Effector memory CD4-positive, alpha-beta T cell (primary cell): Measurements from ENCODE around the gene PRKAR2B.

ENCODE experiments used
- DNase-seq, 3 donors: peaks; one replicate each; pipeline ENCODE4 v3.0.0-alpha.2; 2020
- H3K27ac ChIP-seq: 2 replicates; pipeline ENCODE4 v1.7.0; 2013; ENCODE audit warnings: mild to moderate bottlenecking, low read length, moderate library complexity; ENCODE audit not compliant: insufficient read depth, poor library complexity, severe bottlenecking
- H3K27me3 ChIP-seq: replicated peaks from 2 replicates; pipeline ENCODE4 v1.7.0; 2013; ENCODE audit warnings: mild to moderate bottlenecking, low read length; ENCODE audit not compliant: insufficient read depth, control insufficient read depth, poor library complexity, severe bottlenecking
- H3K36me3 ChIP-seq: 2 replicates; pipeline ENCODE4 v1.7.0; 2013; ENCODE audit warnings: mild to moderate bottlenecking, low read length, moderate library complexity; ENCODE audit not compliant: control insufficient read depth, insufficient read depth
- H3K4me1 ChIP-seq: 2 replicates; pipeline ENCODE4 v1.7.0; 2013; ENCODE audit warnings: low read length, mild to moderate bottlenecking; ENCODE audit not compliant: control insufficient read depth, insufficient read depth, poor library complexity, severe bottlenecking
- H3K4me3 ChIP-seq: 2 replicates; pipeline ENCODE4 v1.7.0; 2013; ENCODE audit warnings: low read length, low read depth, mild to moderate bottlenecking; ENCODE audit not compliant: insufficient read depth, poor library complexity, severe bottlenecking
- H3K9me3 ChIP-seq: 2 replicates; pipeline ENCODE4 v1.7.0; 2013; ENCODE audit warnings: mild to moderate bottlenecking, low read length, moderate library complexity; ENCODE audit not compliant: control insufficient read depth

PRKAR2B gene

GRCh38 chr7:107172276-107173032 lies 127.9 kb downstream of the PRKAR2B start:
- no peak overlapping the region for H3K27ac ChIP-seq
- H3K9me3 ChIP-seq = no peaks in the 10 kb centered on the region
- no peak for DNase-seq
- H3K27me3 ChIP-seq = no peaks in the 10 kb centered on the region
- peaks cover 12% of the 10 kb centered on the region for H3K4me1 ChIP-seq
- peaks cover 9% of the 10 kb centered on the region for H3K36me3 ChIP-seq
- H3K4me3 ChIP-seq = no peak overlapping the region

GRCh38 chr7:107173191-107173590 lies 128.7 kb downstream of the PRKAR2B start:
- H3K4me3 ChIP-seq = no peak overlapping the region
- no peaks in the 10 kb centered on the region for H3K27me3 ChIP-seq
- DNase-seq = no peak
- peaks cover 9% of the 10 kb centered on the region for H3K36me3 ChIP-seq
- H3K27ac ChIP-seq = no peak overlapping the region
- no peaks in the 10 kb centered on the region for H3K9me3 ChIP-seq
- H3K4me1 ChIP-seq = peaks cover 12% of the 10 kb centered on the region

GRCh38 chr7:107173691-107174406 lies 129.3 kb downstream of the PRKAR2B start:
- no peak for DNase-seq
- Histone ChIP-seq H3K4me3 (no peak overlapping the region), H3K27ac (no peak overlapping the region)

DNA sequence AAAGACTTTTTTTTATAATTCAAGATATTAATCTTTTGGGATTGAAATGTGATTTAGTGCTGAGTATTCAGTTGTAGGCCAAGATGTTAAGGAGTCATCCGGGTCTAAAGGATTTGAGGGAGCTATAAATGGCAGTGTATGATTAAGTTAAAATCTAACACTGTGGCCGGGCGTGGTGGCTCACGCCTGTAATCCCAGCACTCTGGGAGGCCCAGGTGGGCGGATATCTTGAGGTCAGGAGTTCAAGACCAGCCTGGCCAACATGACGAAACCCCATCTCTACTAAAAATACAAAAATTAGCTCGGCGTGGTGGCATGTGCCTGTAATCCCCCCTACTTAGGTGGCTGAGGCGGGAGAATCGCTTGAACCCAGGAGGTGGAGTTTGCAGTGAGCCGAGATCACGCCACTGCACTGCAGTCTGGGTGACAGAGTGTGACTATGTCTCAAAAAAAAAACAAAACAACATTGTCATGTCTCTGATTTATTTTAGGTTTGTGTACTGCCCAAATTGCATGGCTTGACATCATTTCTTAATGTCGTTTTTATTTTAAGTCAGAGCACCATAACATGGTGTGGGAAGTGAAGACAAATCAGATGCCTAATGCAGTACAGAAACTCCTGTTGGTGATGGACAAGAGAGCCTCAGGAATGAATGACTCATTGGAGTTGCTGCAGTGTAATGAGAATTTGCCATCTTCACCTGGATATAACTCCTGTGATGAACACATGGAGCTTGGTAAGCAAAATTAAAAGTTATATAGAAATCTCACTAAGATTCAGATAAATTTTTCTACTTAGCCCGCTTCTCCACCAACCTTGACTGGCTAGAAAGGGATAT lies 135.0 kb downstream of the PRKAR2B start:
- peaks cover 48% of the 10 kb centered on the region for H3K36me3 ChIP-seq
- DNase-seq = no peak
- H3K4me1 ChIP-seq = peaks cover 6% of the 10 kb centered on the region
- H3K4me3 ChIP-seq = no peak overlapping the region
- no peak overlapping the region for H3K27ac ChIP-seq
- H3K27me3 ChIP-seq = no peaks in the 10 kb centered on the region
- no peaks in the 10 kb centered on the region for H3K9me3 ChIP-seq

More at GRCh38 chr7:107173691-107174406, 129.3 kb downstream of the PRKAR2B start:
- H3K36me3 ChIP-seq = peaks cover 9% of the 10 kb centered on the region
- H3K27me3 ChIP-seq = no peaks in the 10 kb centered on the region
- no peaks in the 10 kb centered on the region for H3K9me3 ChIP-seq
- H3K4me1 ChIP-seq = peaks cover 12% of the 10 kb centered on the region

GRCh38 chr7:107180378-107180777 lies 135.9 kb downstream of the PRKAR2B start:
- Histone ChIP-seq H3K4me1 (peaks cover 5% of the 10 kb centered on the region), H3K27me3 (no peaks in the 10 kb centered on the region), H3K9me3 (no peaks in the 10 kb centered on the region), H3K27ac (no peak overlapping the region), H3K4me3 (no peak overlapping the region), H3K36me3 (peaks cover 56% of the 10 kb centered on the region)
- peak in 2 of 3 donors; percentile 28 to 31 for DNase-seq

DNA sequence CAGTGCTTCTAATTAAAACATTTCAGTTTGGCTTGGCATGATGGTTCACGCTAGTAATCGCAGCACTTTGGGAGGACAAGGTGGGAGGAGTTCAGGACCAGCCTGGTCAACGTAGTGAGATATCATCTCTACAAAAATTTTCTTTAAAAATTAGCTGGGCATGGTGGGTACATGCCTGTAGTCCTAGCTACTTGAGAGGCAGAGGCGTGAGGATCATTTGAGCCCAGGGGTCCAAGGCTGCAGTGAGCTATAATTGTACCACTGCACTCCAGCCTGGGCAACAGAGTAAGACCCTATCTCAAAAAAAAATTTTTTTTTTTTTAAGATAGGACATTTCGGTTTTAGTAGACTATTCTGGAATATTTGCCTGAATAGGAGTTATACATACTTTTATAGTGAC lies 136.7 kb downstream of the PRKAR2B start:
- H3K4me1 ChIP-seq = peaks cover 2% of the 10 kb centered on the region
- H3K27ac ChIP-seq = peak overlapping the region; percentile 42
- peaks cover 63% of the 10 kb centered on the region for H3K36me3 ChIP-seq
- H3K9me3 ChIP-seq = no peaks in the 10 kb centered on the region
- DNase-seq = no peak
- no peaks in the 10 kb centered on the region for H3K27me3 ChIP-seq
- no peak overlapping the region for H3K4me3 ChIP-seq

GRCh38 chr7:107185716-107186115 lies 141.2 kb downstream of the PRKAR2B start:
- H3K27ac ChIP-seq = no peak overlapping the region
- peaks cover 89% of the 10 kb centered on the region for H3K36me3 ChIP-seq
- DNase-seq = no peak
- H3K4me3 ChIP-seq = no peak overlapping the region
- H3K27me3 ChIP-seq = no peaks in the 10 kb centered on the region
- no peaks in the 10 kb centered on the region for H3K4me1 ChIP-seq
- H3K9me3 ChIP-seq = no peaks in the 10 kb centered on the region

DNA sequence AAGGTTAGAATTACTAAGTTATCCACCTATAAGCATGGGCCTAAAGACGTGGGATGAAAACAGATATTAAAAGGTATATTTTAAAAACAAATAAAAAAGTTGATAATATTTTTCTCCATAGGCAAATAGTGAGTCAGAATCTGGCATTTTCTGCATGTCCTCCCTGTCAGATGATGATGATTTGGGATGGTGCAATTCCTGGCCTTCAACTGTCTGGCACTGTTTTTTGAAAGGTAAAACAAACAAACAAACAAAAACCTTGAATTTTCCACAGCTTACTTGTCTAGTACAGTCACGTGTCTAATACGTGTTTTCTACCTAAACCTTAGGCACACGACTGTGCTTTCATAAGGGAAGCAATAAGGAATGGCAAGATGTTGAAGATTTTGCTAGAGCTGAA lies 141.7 kb downstream of the PRKAR2B start:
- H3K4me1 ChIP-seq = no peaks in the 10 kb centered on the region
- DNase-seq = no peak
- no peak overlapping the region for H3K4me3 ChIP-seq
- no peak overlapping the region for H3K27ac ChIP-seq
- H3K9me3 ChIP-seq = no peaks in the 10 kb centered on the region
- H3K36me3 ChIP-seq = peaks cover 89% of the 10 kb centered on the region
- no peaks in the 10 kb centered on the region for H3K27me3 ChIP-seq

- Histone ChIP-seq H3K36me3 (peaks cover 87% of the 10 kb centered on the region), H3K27ac (no peak overlapping the region), H3K4me3 (no peak overlapping the region), H3K9me3 (no peaks in the 10 kb centered on the region), H3K27me3 (no peaks in the 10 kb centered on the region), H3K4me1 (no peaks in the 10 kb centered on the region)
- no peak for DNase-seq
Measured at GRCh38 chr7:107187774-107188173, 143.3 kb downstream of the PRKAR2B start.
